IMR-90 (cell line): Measurements from ENCODE around the gene CALY.

ENCODE experiments used
- BHLHE40 ChIP-seq: fragments of 150-350 bp; IDR thresholded peaks from 2 replicates; pipeline ENCODE4 v1.6.1; 2016; ENCODE audit warnings: mild to moderate bottlenecking, low read depth, low read length
- CHD1 ChIP-seq: IDR thresholded peaks from 2 replicates; pipeline ENCODE4 v1.6.1; 2012; ENCODE audit warnings: low read depth, low read length, improper control_type of control experiment
- POLR2A ChIP-seq: IDR thresholded peaks from 2 replicates; pipeline ENCODE4 v1.6.1; 2012; ENCODE audit warnings: mild to moderate bottlenecking, low read depth, low read length
- RAD21 ChIP-seq: IDR thresholded peaks from 2 replicates; pipeline ENCODE4 v1.6.1; 2012; ENCODE audit warnings: low read length, improper control_type of control experiment
- RFX5 ChIP-seq: IDR thresholded peaks from 2 replicates; pipeline ENCODE4 v1.8.0; 2012; ENCODE audit warnings: low read depth, mild to moderate bottlenecking, low read length, moderate library complexity
- SMC3 ChIP-seq: fragments of 150-350 bp; IDR thresholded peaks from 2 replicates; pipeline ENCODE4 v1.6.1; 2016; ENCODE audit warnings: low read depth, mild to moderate bottlenecking, antibody characterized with exemption, low read length, moderate library complexity
- USF2 ChIP-seq: fragments of 150-350 bp; IDR thresholded peaks from 2 replicates; pipeline ENCODE4 v1.6.1; 2017; ENCODE audit warnings: mild to moderate bottlenecking, antibody characterized with exemption, low read length, low read depth
- TF ChIP-seq, protein P1 (sequence below): conservative IDR thresholded peaks from 2 replicates; pipeline ENCODE4 v1.5.1; 2012; ENCODE audit warnings: mild to moderate bottlenecking, low read depth, low read length, improper control_type of control experiment

- TF ChIP-seq, protein P1, sequence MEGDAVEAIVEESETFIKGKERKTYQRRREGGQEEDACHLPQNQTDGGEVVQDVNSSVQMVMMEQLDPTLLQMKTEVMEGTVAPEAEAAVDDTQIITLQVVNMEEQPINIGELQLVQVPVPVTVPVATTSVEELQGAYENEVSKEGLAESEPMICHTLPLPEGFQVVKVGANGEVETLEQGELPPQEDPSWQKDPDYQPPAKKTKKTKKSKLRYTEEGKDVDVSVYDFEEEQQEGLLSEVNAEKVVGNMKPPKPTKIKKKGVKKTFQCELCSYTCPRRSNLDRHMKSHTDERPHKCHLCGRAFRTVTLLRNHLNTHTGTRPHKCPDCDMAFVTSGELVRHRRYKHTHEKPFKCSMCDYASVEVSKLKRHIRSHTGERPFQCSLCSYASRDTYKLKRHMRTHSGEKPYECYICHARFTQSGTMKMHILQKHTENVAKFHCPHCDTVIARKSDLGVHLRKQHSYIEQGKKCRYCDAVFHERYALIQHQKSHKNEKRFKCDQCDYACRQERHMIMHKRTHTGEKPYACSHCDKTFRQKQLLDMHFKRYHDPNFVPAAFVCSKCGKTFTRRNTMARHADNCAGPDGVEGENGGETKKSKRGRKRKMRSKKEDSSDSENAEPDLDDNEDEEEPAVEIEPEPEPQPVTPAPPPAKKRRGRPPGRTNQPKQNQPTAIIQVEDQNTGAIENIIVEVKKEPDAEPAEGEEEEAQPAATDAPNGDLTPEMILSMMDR: no peak
- TF ChIP-seq RFX5: no peak
- no peak for TF ChIP-seq USF2
- TF ChIP-seq RAD21: no peak
- no peak for TF ChIP-seq BHLHE40
- no peak for TF ChIP-seq POLR2A
- TF ChIP-seq SMC3: no peak
- no peak for TF ChIP-seq CHD1
These were observed 7.5 kb upstream of the CALY start for GRCh38 chr10:133344236-133344635.
